ENCODE results near the gene PACS2.

- TF ChIP-seq CTCF (IDR thresholded peaks at IDR 0.05; ENCODE audit: low read depth, low read length) (no peak), MAX (IDR thresholded peaks at IDR 0.05; ENCODE audit: low read depth, low read length) (no peak), POLR2A (IDR thresholded peaks at IDR 0.05; ENCODE audit: extremely low read depth, insufficient read length) (no peak), MYC (IDR thresholded peaks at IDR 0.05; ENCODE audit: low read depth, low read length) (no peak)
These were observed 36.9 kb downstream of the PACS2 start for GRCh38 chr14:105351410-105351809.
